GM12892 (cell line): ENCODE results near the gene SPATA32.

Experiments used
- DNase-seq: peaks from one replicate; pipeline ENCODE4 v3.0.0; 2011; ENCODE audit not compliant: insufficient read length
- FAIRE-seq: peaks from 2 replicates; lab custom pipeline; 2011; peaks lifted over from hg19 to GRCh38; lab: Jason Lieb, UNC
- POLR2A ChIP-seq: IDR thresholded peaks from 2 replicates; pipeline ENCODE4 v1.6.1; 2011; ENCODE audit warnings: low read depth, low read length, control low read depth
- POLR2AphosphoS5 ChIP-seq: IDR thresholded peaks from 2 replicates; pipeline ENCODE4 v1.6.1; 2011; ENCODE audit warnings: low read depth, low read length, control low read depth
- TAF1 ChIP-seq: IDR thresholded peaks from 2 replicates; pipeline ENCODE4 v1.6.1; 2011; ENCODE audit warnings: low read depth, mild to moderate bottlenecking, control low read depth, low read length, borderline replicate concordance

Gene SPATA32

GRCh38 chr17:45228763-45229539, 32.9 kb downstream of the SPATA32 start:
- DNase-seq: peak; percentile 85
- FAIRE-seq: peak; percentile 99
- TF ChIP-seq POLR2AphosphoS5 (no peak), POLR2A (peak; percentile 69), TAF1 (0 out of 2 replicates have a peak, but pooled peaks have one; percentile 29)

GRCh38 chr17:45227926-45228762, 33.8 kb downstream of the SPATA32 start:
- peak; percentile 35; the same call in 1 of the 2 replicates for TF ChIP-seq POLR2A
- peak; percentile 23; the same call in 1 of the 2 replicates for TF ChIP-seq POLR2AphosphoS5
- no peak for TF ChIP-seq TAF1
- FAIRE-seq (no peak), DNase-seq (peak; percentile 31)

GRCh38 chr17:45227101-45227925, 34.6 kb downstream of the SPATA32 start:
- peak; percentile 97 for FAIRE-seq
- TF ChIP-seq POLR2A (peak; percentile 39; the same call in 1 of the 2 replicates), POLR2AphosphoS5 (0 out of 2 replicates have a peak, but pooled peaks have one; percentile 27), TAF1 (0 out of 2 replicates have a peak, but pooled peaks have one; percentile 6)
- DNase-seq: peak; percentile 63

DNA sequence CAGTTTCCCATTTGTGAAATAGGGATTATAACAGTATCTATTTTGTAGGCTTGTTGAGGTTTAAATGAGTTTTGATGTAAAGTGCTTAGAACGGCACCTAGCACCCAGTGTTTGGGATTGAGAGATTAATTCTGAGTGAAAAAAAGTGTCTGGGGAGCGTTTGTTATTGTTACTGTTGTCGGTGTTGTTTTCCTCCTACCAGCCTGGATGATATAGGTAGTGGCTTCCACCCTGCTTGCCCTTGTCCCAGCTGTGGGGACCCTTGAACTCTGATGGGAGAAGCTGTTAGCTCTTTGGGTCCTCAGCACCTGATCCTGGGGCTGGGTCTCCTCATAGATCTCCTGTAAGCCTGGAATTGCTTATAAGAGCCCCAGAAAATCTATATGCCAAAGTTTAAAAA, 35.3 kb downstream of the SPATA32 start:
- FAIRE-seq (no peak), DNase-seq (no peak)
- TF ChIP-seq POLR2AphosphoS5 (no peak), POLR2A (no peak), TAF1 (no peak)

DNA sequence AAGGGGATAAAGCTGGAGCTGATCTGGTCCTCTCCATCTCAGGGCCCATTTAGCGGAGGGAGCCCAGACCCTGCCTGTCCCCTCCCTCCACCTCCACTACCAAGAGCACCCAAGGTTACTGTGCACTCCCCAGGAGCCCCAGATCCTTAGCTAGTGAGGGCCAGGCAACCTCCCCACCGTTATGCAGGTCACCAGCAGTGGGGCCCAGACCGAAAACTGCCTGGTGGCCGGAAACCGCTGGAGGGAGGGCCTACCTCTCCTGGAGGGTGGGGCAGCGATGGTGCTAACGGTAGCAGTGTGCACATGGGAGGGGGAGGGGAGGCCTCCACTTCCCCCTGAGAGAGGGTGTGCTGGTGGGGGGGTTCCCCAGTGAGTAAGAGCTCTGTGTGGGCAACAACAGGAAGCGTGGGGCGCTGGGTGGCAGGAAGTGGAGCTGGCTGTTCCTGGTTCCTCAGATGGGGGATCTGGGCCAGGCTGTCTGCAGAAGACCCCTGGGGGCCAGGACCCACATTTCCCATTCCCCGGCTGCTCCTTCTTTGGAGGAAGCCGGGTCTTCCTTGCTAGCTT, 35.8 kb downstream of the SPATA32 start:
- TF ChIP-seq POLR2A (peak; percentile 96), TAF1 (peak; percentile 84), POLR2AphosphoS5 (peak; percentile 95)
- FAIRE-seq (peak; percentile 96), DNase-seq (peak; percentile 81)

DNA sequence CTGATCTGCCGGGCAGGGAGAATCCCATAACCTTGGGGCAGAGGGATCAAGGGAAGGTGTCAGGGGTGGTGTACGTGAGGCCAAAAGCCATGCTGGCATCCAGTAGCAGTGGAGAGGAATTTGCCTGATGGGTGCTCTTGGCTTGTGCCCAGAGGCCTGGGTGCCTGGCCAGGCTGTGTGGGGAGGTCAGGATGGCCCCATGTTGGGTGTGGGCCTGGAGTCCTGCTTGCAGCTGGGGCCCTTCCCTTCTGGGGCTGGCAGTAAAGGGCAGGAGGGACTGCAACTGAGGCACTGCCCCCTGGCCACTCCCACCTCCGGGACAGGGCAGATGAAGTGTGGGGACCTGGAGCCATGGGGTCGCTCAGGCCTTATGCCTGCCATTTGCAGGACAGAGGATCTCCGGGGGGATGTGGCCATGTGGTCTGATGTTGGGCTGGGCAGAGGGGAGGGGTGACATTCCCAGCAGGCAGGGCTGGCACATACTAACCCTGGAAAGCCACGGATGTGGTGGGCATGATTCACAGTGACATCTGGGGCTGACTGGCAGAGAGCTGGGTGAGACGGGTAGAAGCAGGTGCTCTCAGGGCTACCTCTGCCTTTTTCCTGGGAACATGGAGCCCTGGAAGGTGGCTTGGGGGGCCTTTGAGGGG, 36.7 kb downstream of the SPATA32 start:
- TF ChIP-seq POLR2A (peak; percentile 58; the same call in 1 of the 2 replicates), TAF1 (no peak)
- DNase-seq: peak; percentile 10
- FAIRE-seq: peak; percentile 70

DNA sequence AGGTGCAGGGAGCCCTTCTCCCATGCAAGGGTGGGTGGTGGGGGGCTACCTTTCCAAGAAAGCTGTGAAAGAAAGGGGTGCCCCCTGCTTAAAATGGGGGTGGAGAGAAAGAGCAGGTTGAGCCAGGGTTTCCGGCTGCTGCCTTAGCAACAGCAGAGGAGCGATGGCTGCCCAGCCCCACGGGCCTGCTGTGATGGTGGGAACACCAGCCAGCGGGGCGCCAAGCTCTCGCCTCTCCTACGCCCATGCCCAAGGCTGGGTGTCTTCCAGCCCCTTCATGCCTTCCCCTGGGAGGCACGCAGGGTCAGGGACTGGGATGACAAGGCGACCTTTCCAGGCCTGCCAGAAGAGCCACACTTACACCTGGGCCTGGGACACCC, 37.2 kb downstream of the SPATA32 start:
- FAIRE-seq: peak; percentile 56
- peak; percentile 8 for DNase-seq

DNA sequence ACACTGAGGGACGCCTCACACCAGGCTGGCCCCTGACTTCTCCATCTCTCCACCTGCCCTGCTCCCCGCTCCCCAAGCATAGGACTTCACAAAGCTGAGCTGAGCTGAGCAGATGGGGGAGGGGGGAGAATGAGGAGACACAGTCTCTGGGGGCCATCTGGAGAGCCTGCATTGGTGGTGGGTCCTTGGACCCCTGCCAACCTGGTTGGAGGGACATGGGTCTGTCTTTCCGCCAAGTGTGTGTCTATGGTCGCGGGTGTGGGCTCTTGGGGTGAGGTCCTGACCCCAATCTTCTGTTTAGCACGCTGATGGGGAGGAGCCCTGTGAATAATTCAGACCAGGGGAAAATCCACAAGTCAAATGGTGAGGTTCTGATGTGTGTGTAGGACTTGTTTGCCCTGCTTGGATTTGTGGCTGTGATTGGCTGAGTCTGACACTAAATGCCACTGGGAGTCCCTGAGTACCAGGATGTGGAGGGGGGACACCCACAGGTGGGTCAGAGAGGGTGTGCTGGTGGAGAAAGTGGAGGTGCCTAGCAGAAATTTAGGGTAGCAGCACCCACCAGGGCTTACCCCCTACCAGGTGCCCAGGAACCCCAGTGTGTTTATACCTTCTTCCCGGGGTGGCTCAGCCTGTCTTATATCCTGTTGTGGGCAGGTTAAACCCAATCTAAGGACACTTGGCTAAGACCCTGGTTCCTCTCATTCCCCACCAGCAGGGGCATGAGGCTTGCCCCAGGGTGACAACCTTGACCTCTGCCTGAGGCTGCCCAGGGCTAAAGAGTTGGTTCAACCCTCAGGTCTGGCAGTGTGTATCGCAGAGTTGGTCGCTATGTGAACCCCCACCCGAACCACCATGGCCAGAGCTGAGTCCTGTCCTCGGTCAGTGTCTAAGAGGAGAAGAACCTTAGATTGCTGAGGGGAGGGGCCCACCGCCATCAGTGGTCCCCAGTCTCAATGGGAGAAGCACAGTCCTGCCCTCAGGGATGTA, 38.1 kb downstream of the SPATA32 start:
- FAIRE-seq (peak; percentile 85), DNase-seq (peak; percentile 24)
- no peak for TF ChIP-seq POLR2A
- no peak for TF ChIP-seq TAF1
- TF ChIP-seq POLR2AphosphoS5: no peak

More for the DNA sequence above, 37.2 kb downstream of the SPATA32 start:
- TF ChIP-seq POLR2A: no peak
- TF ChIP-seq POLR2AphosphoS5: no peak
- TF ChIP-seq TAF1: no peak

DNA sequence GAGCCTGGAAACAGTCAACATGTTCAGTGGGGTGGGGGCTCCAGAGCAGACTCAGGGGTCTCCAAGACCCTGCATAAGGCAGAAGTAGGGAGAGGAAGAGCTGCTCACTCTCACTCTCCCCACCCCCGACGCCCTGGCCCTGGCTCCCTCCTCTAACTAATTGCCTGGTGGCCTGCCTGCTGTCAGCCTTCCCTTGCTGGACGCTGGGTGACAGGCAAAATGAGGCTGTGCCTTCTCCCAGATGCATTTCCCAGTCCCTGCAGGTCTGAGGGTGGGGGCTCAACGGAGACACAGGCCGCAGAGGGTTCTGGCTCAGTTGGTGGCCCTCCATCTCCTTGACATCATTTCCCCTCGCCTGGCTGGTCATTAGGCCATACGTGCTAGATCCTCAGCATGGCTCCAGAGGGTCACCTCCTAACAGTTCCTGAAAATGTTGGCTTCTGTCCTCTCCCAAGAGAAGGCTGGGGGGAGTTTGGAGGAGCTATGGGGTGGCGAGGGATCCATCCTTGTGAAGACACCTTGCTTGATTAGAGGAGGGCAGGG, 38.8 kb downstream of the SPATA32 start:
- FAIRE-seq (no peak), DNase-seq (no peak)
- TF ChIP-seq POLR2A (0 out of 2 replicates have a peak, but pooled peaks have one; percentile 11), TAF1 (no peak), POLR2AphosphoS5 (no peak)
